SH-SY5Y (cell line): ENCODE measurements around the gene SP100.

Experiments
- GATA2 ChIP-seq: IDR thresholded peaks from 2 replicates; pipeline ENCODE4 v1.6.1; 2011; ENCODE audit warnings: mild to moderate bottlenecking, low read depth, low read length
- GATA3 ChIP-seq: IDR thresholded peaks from 2 replicates; pipeline ENCODE4 v1.6.1; 2011; ENCODE audit warnings: low read depth, mild to moderate bottlenecking, low read length, moderate library complexity

Gene SP100

DNA sequence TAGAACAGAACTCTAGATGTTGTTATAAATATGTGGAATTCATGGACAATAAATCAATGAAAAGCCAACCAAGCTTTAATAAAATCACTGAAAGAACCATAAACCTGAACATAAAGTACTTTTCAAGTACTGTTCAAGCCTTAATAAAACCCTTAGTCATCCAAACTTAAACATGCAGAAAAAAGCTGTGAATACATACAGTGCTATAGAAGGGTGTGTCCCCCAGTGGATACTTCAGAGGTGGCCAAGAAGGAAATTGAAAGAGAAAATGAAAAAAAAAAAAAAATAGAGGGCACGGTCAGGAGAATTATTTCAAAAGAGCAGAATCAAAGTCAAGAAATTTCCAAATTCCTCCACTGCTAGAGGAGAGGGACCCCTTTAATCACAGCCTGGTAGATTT is 141.1 kb downstream of the SP100 start:
- TF ChIP-seq GATA3 (no peak), GATA2 (no peak)

DNA sequence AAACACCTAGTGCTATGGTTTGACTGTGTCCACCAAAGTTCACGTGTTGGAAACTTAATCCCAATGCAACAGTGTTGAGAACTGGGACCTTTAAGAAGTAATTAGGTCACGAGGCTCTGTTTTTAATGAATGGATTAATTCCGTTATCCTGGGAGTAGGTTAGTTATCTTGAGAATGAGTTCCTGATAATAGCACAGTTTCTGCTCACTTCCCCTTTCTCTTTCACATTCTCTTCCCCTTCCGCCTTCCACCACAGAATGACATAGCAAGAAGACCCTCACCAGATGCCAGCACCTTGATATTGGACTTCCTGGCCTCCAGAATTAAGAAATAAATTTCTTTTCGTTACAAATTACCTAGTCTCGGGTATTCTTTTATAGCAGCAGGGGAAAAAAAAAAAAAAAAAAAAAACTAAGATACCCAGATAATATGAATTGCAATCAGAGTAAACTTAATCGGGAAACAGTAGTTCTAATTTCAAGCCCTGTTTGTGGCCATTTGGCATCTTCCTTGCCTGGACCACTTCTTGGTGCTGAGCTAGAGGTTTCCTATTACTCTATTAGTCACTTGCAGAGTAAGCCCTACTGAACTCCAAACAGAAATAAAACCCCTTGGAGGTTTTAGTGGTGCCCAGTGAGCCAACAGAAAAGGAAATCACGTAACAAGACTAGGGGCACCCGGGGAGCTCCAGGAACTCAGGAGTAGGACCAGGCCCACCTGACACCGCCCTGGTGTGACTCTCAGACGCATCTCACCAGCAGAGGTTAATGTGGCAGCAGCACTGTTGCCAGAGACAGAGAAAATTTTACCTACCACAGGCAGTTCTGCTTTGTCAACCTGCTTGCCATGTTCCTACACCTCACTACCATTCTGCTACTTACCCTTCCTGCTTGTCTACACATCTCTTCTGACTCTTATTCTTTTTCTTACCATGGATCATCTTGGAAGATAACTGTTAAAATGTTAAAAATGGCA is 149.1 kb downstream of the SP100 start:
- TF ChIP-seq GATA3 (no peak), GATA2 (no peak)

GRCh38 chr2:230569298-230569697 is 153.3 kb downstream of the SP100 start:
- no peak for TF ChIP-seq GATA3

- TF ChIP-seq GATA3 (no peak), GATA2 (no peak)
Measured at GRCh38 chr2:230570987-230571386, 155.0 kb downstream of the SP100 start.

- TF ChIP-seq GATA3: no peak
- TF ChIP-seq GATA2: no peak
Measured at GRCh38 chr2:230575642-230576324, 159.8 kb downstream of the SP100 start.

GRCh38 chr2:230577114-230577513 is 161.1 kb downstream of the SP100 start:
- TF ChIP-seq GATA2: no peak
- TF ChIP-seq GATA3: no peak

DNA sequence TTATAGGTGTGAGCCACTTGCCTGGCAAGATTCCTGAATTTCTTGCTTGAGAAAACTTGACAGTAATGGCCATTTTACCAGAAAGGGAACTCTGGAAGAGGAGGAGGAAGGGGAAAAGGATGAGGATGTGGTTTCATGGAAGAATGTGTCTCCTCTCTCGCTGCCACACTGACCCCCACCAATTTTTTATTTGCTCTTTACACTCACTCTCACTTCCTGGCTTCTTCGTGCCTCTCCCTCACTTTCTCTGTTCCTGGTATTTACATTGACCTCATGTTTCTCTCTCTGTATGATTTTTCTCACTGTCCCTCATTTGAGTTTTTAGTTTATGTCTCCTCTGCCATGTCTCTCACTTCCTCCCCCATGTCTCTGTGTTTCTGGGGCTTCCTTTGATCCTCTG is 162.1 kb downstream of the SP100 start:
- TF ChIP-seq GATA3: no peak
- TF ChIP-seq GATA2: no peak

GRCh38 chr2:230582851-230583283 is 166.9 kb downstream of the SP100 start:
- no peak for TF ChIP-seq GATA3
- TF ChIP-seq GATA2: no peak

GRCh38 chr2:230583581-230583980 is 167.6 kb downstream of the SP100 start:
- TF ChIP-seq GATA2 (no peak), GATA3 (no peak)

GRCh38 chr2:230586328-230586982 is 170.5 kb downstream of the SP100 start:
- TF ChIP-seq GATA2: no peak
- no peak for TF ChIP-seq GATA3

DNA sequence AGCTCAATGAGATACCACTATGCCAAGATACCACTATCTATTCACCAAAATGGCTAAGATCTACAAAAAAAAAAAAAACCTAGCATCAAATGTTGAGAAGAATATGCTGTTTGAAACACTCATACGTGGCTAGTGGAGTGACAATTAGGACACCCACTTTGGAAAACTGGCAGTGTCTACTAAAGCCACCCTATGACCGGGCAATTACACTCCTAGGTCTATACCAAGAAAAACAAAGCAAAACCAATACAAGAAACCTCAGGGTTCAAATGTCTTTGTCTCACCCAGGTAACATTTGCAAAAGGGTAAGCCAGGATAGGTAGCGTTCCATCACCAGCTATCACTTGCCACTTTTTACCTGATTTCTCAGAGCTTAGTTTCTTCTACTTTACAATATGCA is 173.0 kb downstream of the SP100 start:
- TF ChIP-seq GATA2 (no peak), GATA3 (no peak)

GRCh38 chr2:230589497-230590015 is 173.6 kb downstream of the SP100 start:
- no peak for TF ChIP-seq GATA2
- no peak for TF ChIP-seq GATA3

DNA sequence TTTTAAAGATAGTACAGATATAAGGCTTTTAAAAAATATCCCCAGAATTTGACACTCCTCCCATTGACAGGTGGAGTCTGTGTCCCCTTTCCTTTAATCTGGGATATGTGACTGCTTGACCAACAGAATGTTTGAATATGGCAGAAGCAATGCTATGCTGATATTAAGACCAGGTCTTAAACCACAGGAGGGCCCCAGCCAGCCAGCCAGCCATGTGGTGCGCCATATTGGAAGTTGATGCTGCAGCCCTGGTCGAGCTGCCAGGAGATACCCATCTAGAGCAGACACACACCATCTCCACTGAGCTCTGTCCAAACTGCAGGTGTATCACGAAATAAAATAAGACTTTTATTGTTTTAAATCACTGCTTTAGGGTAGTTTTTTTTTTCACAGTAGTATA is 174.3 kb downstream of the SP100 start:
- no peak for TF ChIP-seq GATA2
- TF ChIP-seq GATA3: no peak

- TF ChIP-seq GATA3: no peak
- TF ChIP-seq GATA2: no peak
Measured at GRCh38 chr2:230591850-230592249, 175.8 kb downstream of the SP100 start.
